DND-41 (cell line): ENCODE measurements around the gene HTT.
"Not testable (repeated sequence)": the region's sequence is repeated elsewhere in the genome, so short reads cannot be mapped to it uniquely, and the experiment has no call there.

Experiments used
- ATAC-seq: fragments of 200-7000 bp; cut with Tn5 transposase; 3 replicates; pipeline ENCODE4 v1.9.1; 2021; ENCODE audit warnings: low read depth; ENCODE audit not compliant: insufficient read depth
- DNase-seq: peaks from one replicate; pipeline ENCODE4 v3.0.0-alpha.2; 2020
- H2AFZ ChIP-seq: 2 replicates; pipeline ENCODE4 v1.6.0; 2012; ENCODE audit warnings: low read depth, low read length
- H3K27ac ChIP-seq: 2 replicates; pipeline ENCODE4 v1.5.1; 2012; ENCODE audit warnings: low read length, inconsistent platforms
- H3K27me3 ChIP-seq: fragments of 200-600 bp; sonication (generic); 2 replicates; pipeline ENCODE4 v1.6.0; 2012; ENCODE audit warnings: low read length, mild to moderate bottlenecking, inconsistent platforms; ENCODE audit not compliant: insufficient read depth, poor library complexity
- H3K36me3 ChIP-seq: 2 replicates; pipeline ENCODE4 v1.5.1; 2012; ENCODE audit warnings: low read length, inconsistent platforms; ENCODE audit not compliant: insufficient read depth
- H3K4me1 ChIP-seq: 2 replicates; pipeline ENCODE4 v1.5.1; 2012; ENCODE audit warnings: mild to moderate bottlenecking, low read length; ENCODE audit not compliant: insufficient read depth
- H3K4me2 ChIP-seq: 2 replicates; pipeline ENCODE4 v1.6.0; 2012; ENCODE audit warnings: mild to moderate bottlenecking, moderate library complexity, low read length, inconsistent platforms; ENCODE audit not compliant: insufficient read depth
- H3K4me3 ChIP-seq, 2 experiments: fragments of 200-600 bp in 1 of 2; shearing (Covaris generic) in 1 of 2; 2 replicates each; pipeline ENCODE4 v1.5.1; 2012 to 2016; ENCODE audit warnings: inconsistent platforms in 2 of 2, low read length in 2 of 2, mild to moderate bottlenecking in 2 of 2, low read depth in 1 of 2, moderate library complexity in 1 of 2
- H3K79me2 ChIP-seq: 2 replicates; pipeline ENCODE4 v1.6.0; 2012; ENCODE audit warnings: low read length, inconsistent platforms; ENCODE audit not compliant: insufficient read depth
- H3K9ac ChIP-seq: 2 replicates; pipeline ENCODE4 v1.6.0; 2012; ENCODE audit warnings: low read depth, mild to moderate bottlenecking, inconsistent platforms, low read length, moderate library complexity
- H3K9me3 ChIP-seq: 2 replicates; pipeline ENCODE4 v1.5.1; 2012; ENCODE audit warnings: low read length, moderate library complexity, mild to moderate bottlenecking, inconsistent platforms; ENCODE audit not compliant: insufficient read depth, severe bottlenecking
- H4K20me1 ChIP-seq: 2 replicates; pipeline ENCODE4 v1.6.0; 2012; ENCODE audit warnings: low read length; ENCODE audit not compliant: insufficient read depth
- CTCF ChIP-seq: IDR thresholded peaks from 2 replicates; pipeline ENCODE4 v1.5.1; 2012; ENCODE audit warnings: borderline replicate concordance, low read length, moderate library complexity, mild to moderate bottlenecking; ENCODE audit not compliant: poor library complexity, severe bottlenecking; ENCODE audit errors: extremely low read depth
- EZH2 ChIP-seq: IDR thresholded peaks from 3 replicates; pipeline ENCODE4 v1.6.1; 2012; ENCODE audit warnings: borderline replicate concordance, low read depth, mild to moderate bottlenecking, moderate library complexity, low read length, inconsistent platforms; ENCODE audit not compliant: severe bottlenecking

The HTT gene

GRCh38 chr4:3085948-3086670 is 11.6 kb downstream of the HTT start:
- Histone ChIP-seq H3K27me3 (no peaks in the 10 kb centered on the region), H4K20me1 (peaks cover 11% of the 10 kb centered on the region), H3K36me3 (peaks cover 26% of the 10 kb centered on the region), H3K4me1 (no peaks in the 10 kb centered on the region), H3K4me3 (no peak overlapping the region), H3K27ac (no peak overlapping the region), H2AFZ (no peak overlapping the region), H3K79me2 (peaks cover 48% of the 10 kb centered on the region), H3K9ac (no peak overlapping the region), H3K4me2 (no peak overlapping the region), H3K9me3 (no peaks in the 10 kb centered on the region)
- no peak for DNase-seq
- no peak for ATAC-seq
- TF ChIP-seq EZH2 = no peak
- TF ChIP-seq CTCF = no peak

GRCh38 chr4:3087115-3087797 is 12.8 kb downstream of the HTT start:
- no peak for DNase-seq
- peaks cover 11% of the 10 kb centered on the region for H4K20me1 ChIP-seq
- no peak overlapping the region for H3K4me3 ChIP-seq
- no peak overlapping the region for H3K27ac ChIP-seq
- no peak overlapping the region for H3K9ac ChIP-seq
- H2AFZ ChIP-seq = no peak overlapping the region
- TF ChIP-seq EZH2 (no peak), CTCF (no peak)
- peaks cover 39% of the 10 kb centered on the region for H3K79me2 ChIP-seq
- no peak for ATAC-seq
- H3K36me3 ChIP-seq = peaks cover 32% of the 10 kb centered on the region
- H3K9me3 ChIP-seq = no peaks in the 10 kb centered on the region
- H3K27me3 ChIP-seq = no peaks in the 10 kb centered on the region
- no peaks in the 10 kb centered on the region for H3K4me1 ChIP-seq
- no peak overlapping the region for H3K4me2 ChIP-seq

DNA sequence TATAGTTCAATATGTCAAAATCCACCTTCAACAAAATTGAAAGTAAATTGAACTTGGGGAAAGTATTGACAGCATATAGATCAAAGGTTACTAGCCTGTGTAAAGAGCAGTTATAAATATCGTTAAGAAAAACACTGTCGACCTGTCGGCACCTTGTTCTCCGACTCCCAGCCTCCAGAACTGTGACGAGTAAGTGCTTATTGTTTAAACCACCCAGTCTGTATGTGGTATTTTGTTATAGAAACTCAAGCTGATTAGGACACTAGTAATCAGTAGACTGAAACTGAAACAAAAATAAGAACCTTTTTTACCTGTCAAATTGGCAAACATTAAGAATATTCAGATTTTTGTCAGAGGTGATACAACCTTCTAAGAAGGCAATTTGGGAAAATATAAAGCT is 17.0 kb downstream of the HTT start:
- H3K9ac ChIP-seq = no peak overlapping the region
- no peaks in the 10 kb centered on the region for H4K20me1 ChIP-seq
- no peak for DNase-seq
- H3K9me3 ChIP-seq = no peaks in the 10 kb centered on the region
- peaks cover 3% of the 10 kb centered on the region for H3K79me2 ChIP-seq
- H3K27ac ChIP-seq = no peak overlapping the region
- no peak for TF ChIP-seq CTCF
- no peak for TF ChIP-seq EZH2
- peaks cover 50% of the 10 kb centered on the region for H3K36me3 ChIP-seq
- no peak overlapping the region for H3K4me3 ChIP-seq
- H3K27me3 ChIP-seq = no peaks in the 10 kb centered on the region
- ATAC-seq = no peak
- H2AFZ ChIP-seq = no peak overlapping the region
- H3K4me2 ChIP-seq = no peak overlapping the region
- H3K4me1 ChIP-seq = no peaks in the 10 kb centered on the region

DNA sequence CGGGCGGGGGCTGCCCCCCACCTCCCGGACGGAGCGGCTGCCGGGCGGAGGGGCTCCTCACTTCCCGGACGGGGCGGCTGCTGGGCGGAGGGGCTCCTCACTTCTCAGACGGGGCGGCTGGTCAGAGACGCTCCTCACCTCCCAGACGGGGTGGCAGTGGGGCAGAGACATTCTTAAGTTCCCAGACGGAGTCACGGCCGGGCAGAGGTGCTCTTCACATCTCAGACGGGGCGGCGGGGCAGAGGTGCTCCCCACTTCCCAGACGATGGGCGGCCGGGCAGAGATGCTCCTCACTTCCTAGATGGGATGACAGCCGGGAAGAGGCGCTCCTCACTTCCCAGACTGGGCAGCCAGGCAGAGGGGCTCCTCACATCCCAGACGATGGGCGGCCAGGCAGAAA is 20.2 kb downstream of the HTT start:
- not testable (repeated sequence) for ATAC-seq, H3K27ac ChIP-seq, H3K4me1 ChIP-seq, H3K4me2 ChIP-seq, H2AFZ ChIP-seq, H4K20me1 ChIP-seq, H3K9me3 ChIP-seq, H3K4me3 ChIP-seq, H3K79me2 ChIP-seq, DNase-seq, H3K9ac ChIP-seq, H3K27me3 ChIP-seq
- H3K36me3 ChIP-seq = peaks cover 44% of the 10 kb centered on the region; the same call in 1 of the 2 replicates
